GM12891 (cell line): ENCODE results near the gene CCDC154.

ENCODE experiments used
- PAX5 ChIP-seq: IDR thresholded peaks from 2 replicates; pipeline ENCODE4 v1.6.1; 2011; ENCODE audit warnings: low read length, moderate library complexity, mild to moderate bottlenecking; ENCODE audit not compliant: insufficient read depth, severe bottlenecking
- POLR2A ChIP-seq: IDR thresholded peaks from 2 replicates; pipeline ENCODE4 v1.6.1; 2011; ENCODE audit warnings: low read depth, low read length, control low read depth
- POLR2AphosphoS5 ChIP-seq: IDR thresholded peaks from 2 replicates; pipeline ENCODE4 v1.6.1; 2011; ENCODE audit warnings: low read depth, low read length, control low read depth
- POU2F2 ChIP-seq: IDR thresholded peaks from 2 replicates; pipeline ENCODE4 v1.6.1; 2011; ENCODE audit warnings: low read depth, mild to moderate bottlenecking, control low read depth, low read length, moderate library complexity
- SPI1 ChIP-seq: IDR thresholded peaks from 2 replicates; pipeline ENCODE4 v1.6.1; 2011; ENCODE audit warnings: low read depth, low read length, control low read depth
- TAF1 ChIP-seq: IDR thresholded peaks from 2 replicates; pipeline ENCODE4 v1.6.1; 2011; ENCODE audit warnings: low read depth, low read length, control low read depth

- no peak for TF ChIP-seq POLR2AphosphoS5
- TF ChIP-seq TAF1, result no peak
- TF ChIP-seq POLR2A, result no peak
- TF ChIP-seq SPI1, result no peak
- TF ChIP-seq POU2F2, result no peak
- no peak for TF ChIP-seq PAX5
Observed at GRCh38 chr16:1444730-1445517, 568 bp upstream of the CCDC154 start.
